HEK293 (cell line): ENCODE results near the gene SMAGP.

Source experiments
- ZBTB49 ChIP-seq: fragments of 450-650 bp; formaldehyde crosslinking; IDR thresholded peaks from 2 replicates; pipeline ENCODE4 v1.5.1; 2016; ENCODE audit warnings: missing biosample characterization, missing genetic modification characterization, low read depth
- ZNF24 ChIP-seq: fragments of 450-650 bp; formaldehyde crosslinking; IDR thresholded peaks from 2 replicates; pipeline ENCODE4 v1.5.1; 2016; ENCODE audit warnings: missing biosample characterization, missing genetic modification characterization
- ZNF274 ChIP-seq, 2 experiments: fragments of 200-500 bp in 1 of 2; fragments of 450-650 bp in 1 of 2; sonication (Bioruptor generic) in 1 of 2; formaldehyde crosslinking in 1 of 2; IDR thresholded peaks; 2 replicates each; pipeline versions ENCODE4 v1.5.1 to v1.6.1; 2014 to 2016; ENCODE audit warnings: borderline replicate concordance in 1 of 2, inconsistent platforms in 1 of 2, low read length in 1 of 2, missing biosample characterization in 1 of 2, missing genetic modification characterization in 1 of 2
- ZNF433 ChIP-seq: fragments of 450-650 bp; formaldehyde crosslinking; IDR thresholded peaks from 2 replicates; pipeline ENCODE4 v1.5.1; 2016; ENCODE audit warnings: missing biosample characterization, missing genetic modification characterization, low read depth
- ZNF670 ChIP-seq: fragments of 450-650 bp; formaldehyde crosslinking; IDR thresholded peaks from 2 replicates; pipeline ENCODE4 v1.5.1; 2016; ENCODE audit warnings: missing biosample characterization, missing genetic modification characterization, low read depth
- ZNF777 ChIP-seq: fragments of 450-650 bp; formaldehyde crosslinking; IDR thresholded peaks from 2 replicates; pipeline ENCODE4 v1.5.1; 2017; ENCODE audit warnings: missing biosample characterization, missing genetic modification characterization, borderline replicate concordance
- TF ChIP-seq, protein P1 (sequence below): fragments of 450-650 bp; formaldehyde crosslinking; IDR thresholded peaks from 2 replicates; pipeline ENCODE4 v1.5.1; 2016; ENCODE audit warnings: missing biosample characterization, missing genetic modification characterization

DNA sequence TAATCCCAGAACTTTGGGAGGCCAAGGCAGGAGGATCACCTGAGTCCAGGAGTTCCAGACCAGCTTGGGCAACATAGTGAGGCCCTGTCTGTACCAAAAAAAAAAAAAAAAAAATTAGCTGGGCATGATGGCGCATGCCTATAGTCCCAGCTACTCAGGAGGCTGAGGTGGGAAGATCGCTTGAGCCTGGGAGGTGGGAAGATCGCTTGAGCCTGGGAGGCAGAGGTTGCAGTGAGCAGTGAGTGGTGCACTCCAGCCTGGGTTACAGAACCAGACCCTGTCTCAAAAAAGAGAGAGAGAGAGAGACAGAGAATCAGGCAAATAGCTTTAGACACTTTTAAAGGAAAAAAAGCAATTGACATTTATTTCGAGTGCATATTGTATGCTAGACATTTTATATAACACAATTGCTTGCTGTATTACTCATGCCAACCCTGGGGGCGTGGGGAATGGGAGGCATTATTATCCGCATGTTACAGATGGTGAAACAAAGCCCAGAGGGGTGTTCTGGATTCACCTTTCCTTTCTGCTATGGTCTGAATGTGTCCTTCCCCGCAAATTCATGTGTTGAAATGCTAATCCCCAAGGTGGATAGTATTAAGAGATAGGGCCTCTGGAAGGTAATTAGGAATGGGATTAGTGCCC is 62.1 kb downstream of the SMAGP start:
- TF ChIP-seq ZNF777 (tag by site-specific recombination) (no peak), ZNF24 (tag by site-specific recombination) (no peak), ZNF433 (tag by site-specific recombination) (no peak), ZNF670 (no peak), ZNF274 (IDR thresholded peaks at IDR 0.05; ENCODE audit: low read length) (no peak), ZNF274 (tag by site-specific recombination; IDR thresholded peaks at IDR 0.05; ENCODE audit: borderline replicate concordance) (no peak), ZBTB49 (tag by site-specific recombination) (no peak)
- TF ChIP-seq, protein P1, sequence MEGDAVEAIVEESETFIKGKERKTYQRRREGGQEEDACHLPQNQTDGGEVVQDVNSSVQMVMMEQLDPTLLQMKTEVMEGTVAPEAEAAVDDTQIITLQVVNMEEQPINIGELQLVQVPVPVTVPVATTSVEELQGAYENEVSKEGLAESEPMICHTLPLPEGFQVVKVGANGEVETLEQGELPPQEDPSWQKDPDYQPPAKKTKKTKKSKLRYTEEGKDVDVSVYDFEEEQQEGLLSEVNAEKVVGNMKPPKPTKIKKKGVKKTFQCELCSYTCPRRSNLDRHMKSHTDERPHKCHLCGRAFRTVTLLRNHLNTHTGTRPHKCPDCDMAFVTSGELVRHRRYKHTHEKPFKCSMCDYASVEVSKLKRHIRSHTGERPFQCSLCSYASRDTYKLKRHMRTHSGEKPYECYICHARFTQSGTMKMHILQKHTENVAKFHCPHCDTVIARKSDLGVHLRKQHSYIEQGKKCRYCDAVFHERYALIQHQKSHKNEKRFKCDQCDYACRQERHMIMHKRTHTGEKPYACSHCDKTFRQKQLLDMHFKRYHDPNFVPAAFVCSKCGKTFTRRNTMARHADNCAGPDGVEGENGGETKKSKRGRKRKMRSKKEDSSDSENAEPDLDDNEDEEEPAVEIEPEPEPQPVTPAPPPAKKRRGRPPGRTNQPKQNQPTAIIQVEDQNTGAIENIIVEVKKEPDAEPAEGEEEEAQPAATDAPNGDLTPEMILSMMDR (tag by site-specific recombination) = no peak
